Measurements from ENCODE around the gene PINLYP.

The PINLYP gene

GRCh38 chr19:43607238-43608205, 31.9 kb downstream of the PINLYP start:
- no peak for DNase-seq

GRCh38 chr19:43609872-43610271, 34.3 kb downstream of the PINLYP start:
- no peak for DNase-seq

- no peak for DNase-seq
Observed at GRCh38 chr19:43610493-43610892, 34.9 kb downstream of the PINLYP start.

- no peak for DNase-seq
Observed at GRCh38 chr19:43611788-43612187, 36.2 kb downstream of the PINLYP start, which contains the start of gene SRRM5. TSS of gene SRRM5 (plus strand) at chr19:43612088. CDS start at chr19:43612122, 34 bp downstream.

GRCh38 chr19:43612374-43612773, 36.8 kb downstream of the PINLYP start:
- DNase-seq: no peak

- DNase-seq: no peak
Observed at GRCh38 chr19:43616306-43616705, 40.7 kb downstream of the PINLYP start.

- no peak for DNase-seq
Observed at GRCh38 chr19:43616954-43617353, 41.4 kb downstream of the PINLYP start.

- peak; percentile 89 for DNase-seq
Observed at GRCh38 chr19:43618921-43619261, 43.3 kb downstream of the PINLYP start.

GRCh38 chr19:43619262-43620060, 43.9 kb downstream of the PINLYP start, which contains the start of gene ZNF428:
TSS of gene ZNF428 (minus strand) at chr19:43619629. CDS start at chr19:43614304, 5,325 bp downstream.
- peak; percentile 97 for DNase-seq

- DNase-seq: no peak
Observed at GRCh38 chr19:43620061-43621001, 44.7 kb downstream of the PINLYP start.

GRCh38 chr19:43622070-43622469, 46.5 kb downstream of the PINLYP start:
- DNase-seq: no peak

- DNase-seq: no peak
Observed at GRCh38 chr19:43622956-43623355, 47.4 kb downstream of the PINLYP start.

GRCh38 chr19:43623889-43624670, 48.5 kb downstream of the PINLYP start:
- DNase-seq: no peak

- DNase-seq: no peak
Observed at GRCh38 chr19:43624933-43625332, 49.3 kb downstream of the PINLYP start.

- no peak for DNase-seq
Observed at GRCh38 chr19:43625918-43626579, 50.4 kb downstream of the PINLYP start.

GRCh38 chr19:43626838-43627237, 51.2 kb downstream of the PINLYP start:
- no peak for DNase-seq

GRCh38 chr19:43628646-43629326, 53.2 kb downstream of the PINLYP start:
- DNase-seq: no peak

- DNase-seq: no peak
Observed at GRCh38 chr19:43631491-43631890, 55.9 kb downstream of the PINLYP start.
